ENCODE measurements around the gene HK3.

Gene HK3

GRCh38 chr5:176901260-176902101 lies 2.3 kb upstream of the HK3 start:
- no peak for DNase-seq

GRCh38 chr5:176900780-176901204 lies 1.6 kb upstream of the HK3 start:
- DNase-seq: no peak

- no peak for DNase-seq
These were observed 1.0 kb upstream of the HK3 start for GRCh38 chr5:176899946-176900779.

- no peak for DNase-seq
These were observed 1.9 kb downstream of the HK3 start for GRCh38 chr5:176897263-176897662.

GRCh38 chr5:176895831-176896230 lies 3.3 kb downstream of the HK3 start:
- DNase-seq: no peak

GRCh38 chr5:176894298-176894697 lies 4.8 kb downstream of the HK3 start:
- DNase-seq: no peak

- DNase-seq: no peak
These were observed 6.5 kb downstream of the HK3 start for GRCh38 chr5:176892663-176893062.

- no peak for DNase-seq
These were observed 7.7 kb downstream of the HK3 start for GRCh38 chr5:176891331-176891958.

- no peak for DNase-seq
These were observed 8.5 kb downstream of the HK3 start for GRCh38 chr5:176890455-176891330.

- DNase-seq: no peak
These were observed 9.5 kb downstream of the HK3 start for GRCh38 chr5:176889321-176890280.

GRCh38 chr5:176888865-176889165 lies 10.3 kb downstream of the HK3 start:
- DNase-seq: no peak

- no peak for DNase-seq
These were observed 10.9 kb downstream of the HK3 start for GRCh38 chr5:176888016-176888864.

GRCh38 chr5:176887252-176887849 lies 11.8 kb downstream of the HK3 start:
- no peak for DNase-seq

- no peak for DNase-seq
These were observed 12.6 kb downstream of the HK3 start for GRCh38 chr5:176886336-176887251.

- no peak for DNase-seq
These were observed 14.6 kb downstream of the HK3 start for GRCh38 chr5:176884571-176884890.

GRCh38 chr5:176883700-176884570 lies 15.2 kb downstream of the HK3 start:
- no peak for DNase-seq

GRCh38 chr5:176882567-176882903 lies 16.6 kb downstream of the HK3 start:
- no peak for DNase-seq

All from NCI-H1092 (cell line).